ENCODE measurements around the gene MAF.

DNA sequence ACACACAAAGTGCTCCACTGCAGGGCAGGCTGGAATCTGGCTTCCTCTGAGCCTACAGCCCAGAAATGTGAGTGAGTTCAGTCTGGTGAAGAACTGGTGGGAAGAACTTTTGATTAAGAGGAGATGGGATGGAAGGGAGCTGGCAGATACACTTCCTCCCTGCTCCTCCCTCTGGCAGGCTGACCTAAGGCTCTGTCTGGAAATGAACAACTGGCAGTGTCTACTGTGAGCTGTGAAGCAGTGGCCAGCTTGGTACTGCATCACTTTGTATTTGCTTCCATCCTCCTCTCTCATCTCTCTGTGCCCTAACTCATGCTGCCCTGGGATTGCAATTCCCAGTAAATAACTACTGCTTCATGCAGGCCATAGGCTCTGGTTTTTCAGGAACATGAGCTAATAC is 45.6 kb downstream of the MAF start:
- TF ChIP-seq CTCF (conservative IDR thresholded peaks at IDR 0.05) (no peak), ZFX (IDR thresholded peaks at IDR 0.05) (no peak)
